T-helper 17 cell (primary cell): ENCODE results near the gene PRDM16. TPM values are rescaled to one million over a fixed set of nuclear protein-coding genes. Genes with fewer than 3 reads are reported as not detected.

ENCODE experiments used
- ATAC-seq: fragments of 150-1000 bp; cut with Tn5 transposase; 2 replicates; pipeline ENCODE4 v1.10.0; 2021; ENCODE audit warnings: mild to moderate bottlenecking, moderate library complexity
- DNase-seq, 3 donors: peaks; one replicate each; pipeline versions ENCODE4 v3.0.0 to v3.0.0-alpha.2; 2020 to 2021
- H3K9me3 ChIP-seq: one replicate; pipeline ENCODE4 v1.7.0; 2013; ENCODE audit warnings: low read length, mild to moderate bottlenecking; ENCODE audit not compliant: control insufficient read depth, poor library complexity, severe bottlenecking
- H3K27ac Mint-ChIP-seq: one replicate; pipeline ENCODE4 v1.8.0; 2022; ENCODE audit warnings: mild to moderate bottlenecking, moderate library complexity, mixed read lengths
- H3K27me3 Mint-ChIP-seq: one replicate; pipeline ENCODE4 v1.8.0; 2022; ENCODE audit warnings: mixed read lengths
- H3K36me3 Mint-ChIP-seq: one replicate; pipeline ENCODE4 v1.8.0; 2022; ENCODE audit warnings: low read depth, mixed read lengths
- H3K4me1 Mint-ChIP-seq: one replicate; pipeline ENCODE4 v1.8.0; 2022; ENCODE audit warnings: mild to moderate bottlenecking, mixed read lengths
- H3K4me3 Mint-ChIP-seq: one replicate; pipeline ENCODE4 v1.8.0; 2022; ENCODE audit warnings: mild to moderate bottlenecking, moderate library complexity, mixed read lengths
- total RNA-seq, 4 donors: library from RNA in 2 of 4; stranded (reverse) in 2 of 4; gene quantifications; one replicate each; pipeline ENCODE4 v1.2.3 and lab custom pipeline; 2022 to 2026

The PRDM16 gene
- total RNA-seq, 2 donors from 2014 or later: not detected

GRCh38 chr1:3351449-3352298 is 282.7 kb downstream of the PRDM16 start:
- H3K27ac Mint-ChIP-seq: no peak overlapping the region

GRCh38 chr1:3352299-3352951 is 283.4 kb downstream of the PRDM16 start:
- no peak for ATAC-seq
- Mint-ChIP-seq H3K4me3 (no peak overlapping the region), H3K4me1 (peaks cover 2% of the 10 kb centered on the region), H3K27me3 (peaks cover 6% of the 10 kb centered on the region), H3K27ac (no peak overlapping the region), H3K36me3 (no peaks in the 10 kb centered on the region)
- no peaks in the 10 kb centered on the region for H3K9me3 ChIP-seq
- no peak for DNase-seq

More at GRCh38 chr1:3351449-3352298, 282.7 kb downstream of the PRDM16 start:
- H3K9me3 ChIP-seq: no peaks in the 10 kb centered on the region
- Mint-ChIP-seq H3K27me3 (peaks cover 9% of the 10 kb centered on the region), H3K4me1 (peaks cover 2% of the 10 kb centered on the region), H3K4me3 (no peak overlapping the region), H3K36me3 (no peaks in the 10 kb centered on the region)
- DNase-seq (no peak), ATAC-seq (no peak)

GRCh38 chr1:3352952-3353331 is 283.9 kb downstream of the PRDM16 start:
- H3K27me3 Mint-ChIP-seq: peaks cover 10% of the 10 kb centered on the region
- no peak for DNase-seq
- H3K36me3 Mint-ChIP-seq: no peaks in the 10 kb centered on the region
- no peak overlapping the region for H3K4me3 Mint-ChIP-seq
- H3K27ac Mint-ChIP-seq: no peak overlapping the region
- H3K9me3 ChIP-seq: no peaks in the 10 kb centered on the region
- no peak for ATAC-seq
- peaks cover 2% of the 10 kb centered on the region for H3K4me1 Mint-ChIP-seq

- Mint-ChIP-seq H3K4me3 (no peak overlapping the region), H3K36me3 (no peaks in the 10 kb centered on the region), H3K4me1 (peaks cover 2% of the 10 kb centered on the region), H3K27me3 (peaks cover 20% of the 10 kb centered on the region), H3K27ac (no peak overlapping the region)
- ATAC-seq (no peak), DNase-seq (no peak)
- H3K9me3 ChIP-seq: no peaks in the 10 kb centered on the region
Observed at GRCh38 chr1:3353876-3354275, 284.9 kb downstream of the PRDM16 start.

GRCh38 chr1:3355089-3355488 is 286.1 kb downstream of the PRDM16 start:
- no peak overlapping the region for H3K4me3 Mint-ChIP-seq
- H3K36me3 Mint-ChIP-seq: no peaks in the 10 kb centered on the region
- H3K4me1 Mint-ChIP-seq: peaks cover 2% of the 10 kb centered on the region
- no peak overlapping the region for H3K27ac Mint-ChIP-seq
- DNase-seq (no peak), ATAC-seq (no peak)
- peaks cover 23% of the 10 kb centered on the region for H3K27me3 Mint-ChIP-seq
- no peaks in the 10 kb centered on the region for H3K9me3 ChIP-seq

- ATAC-seq: no peak
- Mint-ChIP-seq H3K4me3 (no peak overlapping the region), H3K27me3 (peaks cover 29% of the 10 kb centered on the region), H3K27ac (no peak overlapping the region), H3K4me1 (peaks cover 2% of the 10 kb centered on the region), H3K36me3 (no peaks in the 10 kb centered on the region)
- no peaks in the 10 kb centered on the region for H3K9me3 ChIP-seq
- DNase-seq: no peak
Observed at GRCh38 chr1:3355894-3356826, 287.2 kb downstream of the PRDM16 start.

GRCh38 chr1:3356827-3357460 is 287.9 kb downstream of the PRDM16 start:
- no peak overlapping the region for H3K27ac Mint-ChIP-seq
- no peaks in the 10 kb centered on the region for H3K9me3 ChIP-seq
- DNase-seq (no peak), ATAC-seq (no peak)
- peaks cover 2% of the 10 kb centered on the region for H3K4me1 Mint-ChIP-seq
- peaks cover 37% of the 10 kb centered on the region for H3K27me3 Mint-ChIP-seq
- no peak overlapping the region for H3K4me3 Mint-ChIP-seq
- no peaks in the 10 kb centered on the region for H3K36me3 Mint-ChIP-seq

GRCh38 chr1:3357526-3358297 is 288.7 kb downstream of the PRDM16 start:
- H3K9me3 ChIP-seq: no peaks in the 10 kb centered on the region
- no peak for ATAC-seq
- Mint-ChIP-seq H3K4me1 (no peaks in the 10 kb centered on the region), H3K4me3 (no peak overlapping the region), H3K27me3 (peaks cover 44% of the 10 kb centered on the region), H3K27ac (no peak overlapping the region), H3K36me3 (no peaks in the 10 kb centered on the region)
- no peak for DNase-seq

GRCh38 chr1:3359351-3359750 is 290.3 kb downstream of the PRDM16 start:
- ATAC-seq: no peak
- H3K36me3 Mint-ChIP-seq: no peaks in the 10 kb centered on the region
- no peaks in the 10 kb centered on the region for H3K9me3 ChIP-seq
- H3K4me3 Mint-ChIP-seq: no peak overlapping the region
- no peak for DNase-seq
- H3K4me1 Mint-ChIP-seq: no peaks in the 10 kb centered on the region
- H3K27ac Mint-ChIP-seq: no peak overlapping the region
- peaks cover 53% of the 10 kb centered on the region for H3K27me3 Mint-ChIP-seq

GRCh38 chr1:3359756-3360440 is 290.9 kb downstream of the PRDM16 start:
- ATAC-seq: no peak
- no peak overlapping the region for H3K27ac Mint-ChIP-seq
- DNase-seq: no peak
- no peaks in the 10 kb centered on the region for H3K9me3 ChIP-seq
- H3K27me3 Mint-ChIP-seq: peaks cover 49% of the 10 kb centered on the region
- H3K4me3 Mint-ChIP-seq: no peak overlapping the region
- H3K36me3 Mint-ChIP-seq: no peaks in the 10 kb centered on the region
- no peaks in the 10 kb centered on the region for H3K4me1 Mint-ChIP-seq

- DNase-seq (no peak), ATAC-seq (no peak)
- Mint-ChIP-seq H3K27me3 (peaks cover 48% of the 10 kb centered on the region), H3K4me3 (no peak overlapping the region), H3K4me1 (no peaks in the 10 kb centered on the region), H3K27ac (no peak overlapping the region), H3K36me3 (no peaks in the 10 kb centered on the region)
- no peaks in the 10 kb centered on the region for H3K9me3 ChIP-seq
Observed at GRCh38 chr1:3360646-3361257, 291.7 kb downstream of the PRDM16 start.
